Keratinocyte (primary cell): ENCODE measurements around the gene FSD2. TPM values are rescaled to one million over a fixed set of nuclear protein-coding genes. Genes with fewer than 3 reads are reported as not detected.

Experiments used
- DNase-seq: peaks from one replicate; pipeline ENCODE4 v3.0.0-alpha.2; 2011; ENCODE audit warnings: low read depth, missing footprints, low spot score
- FAIRE-seq: peaks from 2 replicates; lab custom pipeline; 2011; peaks lifted over from hg19 to GRCh38; lab: Jason Lieb, UNC
- H2AFZ ChIP-seq: 2 replicates; pipeline ENCODE4 v1.6.0; 2012; ENCODE audit warnings: low read length, control low read depth, inconsistent platforms; ENCODE audit not compliant: control insufficient read depth
- H3K27ac ChIP-seq: 2 replicates; pipeline ENCODE4 v1.5.1; 2011; ENCODE audit warnings: low read length; ENCODE audit not compliant: control insufficient read depth, insufficient read depth
- H3K27me3 ChIP-seq: 3 replicates; pipeline ENCODE4 v1.6.0; 2011; ENCODE audit warnings: low read length; ENCODE audit not compliant: control insufficient read depth, insufficient read depth; ENCODE audit errors: extremely low read depth
- H3K36me3 ChIP-seq, 2 experiments: 2 replicates in 1 of 2; 3 replicates in 1 of 2; pipeline ENCODE4 v1.5.1; 2011; ENCODE audit warnings: low read length in 2 of 2, mild to moderate bottlenecking in 1 of 2; ENCODE audit not compliant: control insufficient read depth in 2 of 2, insufficient read depth in 2 of 2; ENCODE audit errors: extremely low read depth in 1 of 2
- H3K4me1 ChIP-seq: 3 replicates; pipeline ENCODE4 v1.5.1; 2011; ENCODE audit warnings: low read length; ENCODE audit not compliant: control insufficient read depth, insufficient read depth; ENCODE audit errors: extremely low read depth
- H3K4me2 ChIP-seq: 3 replicates; pipeline ENCODE4 v1.6.0; 2011; ENCODE audit warnings: low read depth, low read length; ENCODE audit not compliant: control insufficient read depth, insufficient read depth; ENCODE audit errors: extremely low read depth
- H3K4me3 ChIP-seq, 3 experiments: fragments of 200-600 bp in 1 of 3; sonication (generic) in 1 of 3; 2 replicates in 2 of 3; 3 replicates in 1 of 3; pipeline ENCODE4 v1.5.1; 2011 to 2016; ENCODE audit warnings: low read length in 3 of 3, mild to moderate bottlenecking in 3 of 3, control low read depth in 2 of 3, inconsistent platforms in 1 of 3, low read depth in 1 of 3, mixed read lengths in 1 of 3, mixed run types in 1 of 3, moderate library complexity in 1 of 3; ENCODE audit not compliant: control insufficient read depth in 2 of 3, insufficient read depth in 2 of 3; ENCODE audit errors: extremely low read depth in 1 of 3
- H3K79me2 ChIP-seq: 2 replicates; pipeline ENCODE4 v1.6.0; 2012; ENCODE audit warnings: low read length; ENCODE audit not compliant: control insufficient read depth, insufficient read depth
- H3K9ac ChIP-seq: 3 replicates; pipeline ENCODE4 v1.6.0; 2011; ENCODE audit warnings: low read length; ENCODE audit not compliant: control insufficient read depth, insufficient read depth; ENCODE audit errors: extremely low read depth
- H3K9me1 ChIP-seq: 3 replicates; pipeline ENCODE4 v1.6.0; 2011; ENCODE audit warnings: low read length; ENCODE audit not compliant: control insufficient read depth, insufficient read depth; ENCODE audit errors: extremely low read depth
- H3K9me3 ChIP-seq: 2 replicates; pipeline ENCODE4 v1.5.1; 2012; ENCODE audit warnings: low read depth, low read length; ENCODE audit not compliant: control insufficient read depth
- H4K20me1 ChIP-seq: 3 replicates; pipeline ENCODE4 v1.6.0; 2011; ENCODE audit warnings: low read length; ENCODE audit not compliant: control insufficient read depth, insufficient read depth; ENCODE audit errors: extremely low read depth
- CTCF ChIP-seq, 3 experiments: IDR thresholded peaks in 1 of 3; conservative IDR thresholded peaks in 1 of 3; optimal IDR thresholded peaks in 1 of 3; 2 replicates in 2 of 3; 3 replicates in 1 of 3; pipeline versions ENCODE3 to v1.5.1; 2011; ENCODE audit warnings: low read length in 3 of 3, mild to moderate bottlenecking in 3 of 3, moderate library complexity in 2 of 3, control low read depth in 1 of 3, inconsistent platforms in 1 of 3; ENCODE audit not compliant: insufficient read depth in 2 of 3; ENCODE audit errors: extremely low read depth in 1 of 3
- EZH2 ChIP-seq: IDR thresholded peaks from one replicate; pipeline ENCODE4 v1.6.1; 2012; ENCODE audit warnings: inconsistent platforms, mild to moderate bottlenecking, low read length, moderate library complexity
- dilution Hi-C: fragments of 300-500 bp; cut with MboI; formaldehyde crosslinking; loops from one replicate; pipeline ENCODE4 v1.7.0; 2020; ENCODE audit warnings: low sequenced_read_pairs; ENCODE audit not compliant: extremely low pct_ligation_motif_present
- polyA plus RNA-seq, 5 experiments: library from polyadenylated mRNA; depleted of rRNA in 3 of 5; stranded (reverse) in 3 of 5; stranded (forward) in 1 of 5; unstranded in 1 of 5; fragments of >200 nt; gene quantifications; 1 replicate in 1 of 5; 2 replicates in 3 of 5; 3 replicates in 1 of 5; pipeline versions ENCODE4 v1.2.1 to v1.2.3, GENCODE V29; 2011 to 2012; ENCODE audit warnings: missing spikeins in 2 of 5, low read depth in 1 of 5, low replicate concordance in 1 of 5

The FSD2 gene
- polyA plus RNA-seq, 1 donor (not counting 4 experiments of a cell fraction or from before 2014, with no cell fraction given) = not detected

DNA sequence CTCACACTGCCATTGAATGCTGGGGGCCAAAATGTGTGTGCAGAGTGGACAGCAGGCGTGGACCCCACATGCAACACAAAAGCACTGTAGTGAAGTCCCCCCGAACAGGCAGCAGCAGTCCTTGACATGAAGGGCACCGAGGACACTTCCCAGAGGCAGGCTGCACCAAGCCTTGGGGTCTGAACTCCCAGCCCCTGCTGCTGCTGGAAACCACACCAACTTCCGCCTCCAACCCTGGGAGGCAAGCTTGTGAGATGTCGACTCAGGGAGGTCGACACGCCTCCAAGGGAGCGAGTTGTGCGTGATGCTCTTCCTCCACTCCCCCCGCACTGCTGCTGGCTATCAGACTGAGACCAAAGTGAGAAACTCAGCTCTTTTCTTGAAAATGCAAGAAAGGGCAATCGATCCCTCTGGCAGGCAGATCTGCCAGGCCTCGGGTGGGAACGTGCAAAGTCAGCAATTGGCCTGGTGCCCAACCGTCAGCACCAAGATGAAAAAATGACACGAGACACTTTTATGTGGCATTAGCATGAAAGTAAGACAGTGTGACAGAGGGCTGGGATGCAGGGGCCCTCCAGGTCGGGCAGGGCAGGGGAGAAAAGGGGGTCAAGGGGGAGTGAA is 47.2 kb upstream of the FSD2 start:
- Histone ChIP-seq H2AFZ (no peak overlapping the region), H3K4me1 (peaks cover 15% of the 10 kb centered on the region), H3K27ac (no peak overlapping the region), H3K4me2 (no peak overlapping the region), H3K4me3 (no peak overlapping the region), H3K9me1 (no peaks in the 10 kb centered on the region), H4K20me1 (no peaks in the 10 kb centered on the region), H3K9ac (no peak overlapping the region), H3K9me3 (no peaks in the 10 kb centered on the region), H3K79me2 (no peaks in the 10 kb centered on the region), H3K36me3 (no peaks in the 10 kb centered on the region), H3K27me3 (no peaks in the 10 kb centered on the region)
- no peak for TF ChIP-seq EZH2
- TF ChIP-seq CTCF (optimal IDR thresholded peaks at IDR 0.05 in 1 of 3, IDR thresholded peaks at IDR 0.05 in 1 of 3, conservative IDR thresholded peaks at IDR 0.05 in 1 of 3; ENCODE audit: extremely low read depth in 1 of 3, insufficient read depth in 2 of 3, low read length in 3 of 3) = no peak
- DNase-seq (no peak), FAIRE-seq (no peak)
- dilution Hi-C loops = no loop called here

- H3K4me3 ChIP-seq = no peak overlapping the region
- no peaks in the 10 kb centered on the region for H4K20me1 ChIP-seq
- H3K36me3 ChIP-seq = no peaks in the 10 kb centered on the region
- no peaks in the 10 kb centered on the region for H3K79me2 ChIP-seq
- no peak overlapping the region for H3K27ac ChIP-seq
- H3K4me1 ChIP-seq = peaks cover 15% of the 10 kb centered on the region
- H3K4me2 ChIP-seq = no peak overlapping the region
- DNase-seq (no peak), FAIRE-seq (no peak)
- H3K9ac ChIP-seq = no peak overlapping the region
- H2AFZ ChIP-seq = no peak overlapping the region
- no peaks in the 10 kb centered on the region for H3K9me1 ChIP-seq
- H3K27me3 ChIP-seq = no peaks in the 10 kb centered on the region
- no peaks in the 10 kb centered on the region for H3K9me3 ChIP-seq
- TF ChIP-seq CTCF (optimal IDR thresholded peaks at IDR 0.05 in 1 of 3, IDR thresholded peaks at IDR 0.05 in 1 of 3, conservative IDR thresholded peaks at IDR 0.05 in 1 of 3; ENCODE audit: extremely low read depth in 1 of 3, insufficient read depth in 2 of 3, low read length in 3 of 3) = no peak
- TF ChIP-seq EZH2 = no peak
- dilution Hi-C loops = no loop called here
These were observed 46.2 kb upstream of the FSD2 start for GRCh38 chr15:82851981-82852511.
